Mesendoderm (in vitro differentiated cells): ENCODE data around the gene RERE.

ENCODE experiments used
- DNase-seq: peaks from one replicate; pipeline ENCODE4 v3.0.0; 2013
- H2AK5ac ChIP-seq: 2 replicates; pipeline ENCODE4 v1.6.1; 2013; ENCODE audit warnings: low read length, inconsistent platforms
- H2BK120ac ChIP-seq: 2 replicates; pipeline ENCODE4 v1.6.1; 2013; ENCODE audit warnings: low read depth, mild to moderate bottlenecking, low read length, moderate library complexity, mixed read lengths
- H2BK15ac ChIP-seq: replicated peaks from 2 replicates; pipeline ENCODE4 v1.6.1; 2013; ENCODE audit warnings: low read depth, mild to moderate bottlenecking, moderate library complexity
- H2BK5ac ChIP-seq: 2 replicates; pipeline ENCODE4 v1.6.1; 2013; ENCODE audit warnings: low read length, inconsistent platforms
- H3K18ac ChIP-seq: 2 replicates; pipeline ENCODE4 v1.6.1; 2013; ENCODE audit warnings: mild to moderate bottlenecking, low read length, mixed read lengths
- H3K23ac ChIP-seq: one replicate; pipeline ENCODE4 v1.6.1; 2013; ENCODE audit warnings: low read length
- H3K27ac ChIP-seq: 2 replicates; pipeline ENCODE4 v1.5.1; 2013; ENCODE audit warnings: low read depth, mild to moderate bottlenecking, inconsistent platforms, low read length, moderate library complexity
- H3K27me3 ChIP-seq: 2 replicates; pipeline ENCODE4 v1.6.1; 2013; ENCODE audit warnings: low read length, control low read depth, mild to moderate bottlenecking, inconsistent platforms; ENCODE audit not compliant: insufficient read depth, poor library complexity
- H3K36me3 ChIP-seq: 2 replicates; pipeline ENCODE4 v1.6.1; 2013; ENCODE audit warnings: low read length, inconsistent platforms; ENCODE audit not compliant: control insufficient read depth, insufficient read depth
- H3K4ac ChIP-seq: one replicate; pipeline ENCODE4 v1.6.1; 2013; ENCODE audit warnings: low read depth, mild to moderate bottlenecking, low read length, moderate library complexity
- H3K4me1 ChIP-seq: 2 replicates; pipeline ENCODE4 v1.6.1; 2013; ENCODE audit warnings: low read depth, low read length, inconsistent platforms; ENCODE audit not compliant: control insufficient read depth
- H3K4me2 ChIP-seq: 2 replicates; pipeline ENCODE4 v1.6.1; 2013; ENCODE audit warnings: low read length
- H3K4me3 ChIP-seq: 2 replicates; pipeline ENCODE4 v1.5.1; 2013; ENCODE audit warnings: mild to moderate bottlenecking, low read length
- H3K56ac ChIP-seq: one replicate; pipeline ENCODE4 v1.6.1; 2013; ENCODE audit warnings: low read length
- H3K79me1 ChIP-seq: 2 replicates; pipeline ENCODE4 v1.6.1; 2013; ENCODE audit warnings: low read length, inconsistent platforms
- H3K79me2 ChIP-seq: 2 replicates; pipeline ENCODE4 v1.6.1; 2013; ENCODE audit warnings: mild to moderate bottlenecking, low read length; ENCODE audit not compliant: control insufficient read depth, insufficient read depth
- H3K9ac ChIP-seq: 2 replicates; pipeline ENCODE4 v1.6.1; 2013; ENCODE audit warnings: low read length, inconsistent platforms
- H4K5ac ChIP-seq: one replicate; pipeline ENCODE4 v1.6.1; 2013; ENCODE audit warnings: low read length
- H4K8ac ChIP-seq: one replicate; pipeline ENCODE4 v1.6.1; 2013; ENCODE audit warnings: low read depth, mild to moderate bottlenecking, control low read depth, low read length, moderate library complexity
- WGBS: extraction: QIAGEN DNeasy Blood & Tissue Kit; methylation state at CpG from one replicate; pipeline ENCODE4 v1.1.7; 2013; ENCODE audit warnings: low lambda C conversion rate, missing lambda C conversion rate; ENCODE audit not compliant: insufficient coverage; ENCODE audit errors: extremely low coverage; 5-methylcytosine and 5-hydroxymethylcytosine counted together

The RERE gene

GRCh38 chr1:8360493-8361197, 456.8 kb downstream of the RERE start:
- DNase-seq, result no peak
- no peak overlapping the region for H3K23ac ChIP-seq
- H4K8ac ChIP-seq, result no peak overlapping the region
- H3K27me3 ChIP-seq, result no peaks in the 10 kb centered on the region
- H3K79me2 ChIP-seq, result no peaks in the 10 kb centered on the region
- no peak overlapping the region for H4K5ac ChIP-seq
- H3K56ac ChIP-seq, result no peak overlapping the region
- H2AK5ac ChIP-seq, result no peak overlapping the region
- H3K36me3 ChIP-seq, result peaks cover 25% of the 10 kb centered on the region
- no peak overlapping the region for H3K9ac ChIP-seq
- no peak overlapping the region for H3K18ac ChIP-seq
- no peak overlapping the region for H3K4me3 ChIP-seq
- no CpG with 5 or more reads among the region's 26 CpGs for WGBS
- H3K4me2 ChIP-seq, result no peak overlapping the region
- no peak overlapping the region for H2BK15ac ChIP-seq
- no peaks in the 10 kb centered on the region for H3K79me1 ChIP-seq
- H2BK120ac ChIP-seq, result no peak overlapping the region
- H3K4ac ChIP-seq, result no peak overlapping the region
- H3K4me1 ChIP-seq, result no peaks in the 10 kb centered on the region
- no peak overlapping the region for H3K27ac ChIP-seq
- no peak overlapping the region for H2BK5ac ChIP-seq

- WGBS, result no CpG with 5 or more reads among the region's 44 CpGs
- no peak for DNase-seq
- no peak overlapping the region for H4K8ac ChIP-seq
- H3K23ac ChIP-seq, result no peak overlapping the region
- H2BK120ac ChIP-seq, result no peak overlapping the region
- no peak overlapping the region for H3K18ac ChIP-seq
- no peaks in the 10 kb centered on the region for H3K4me1 ChIP-seq
- H3K79me2 ChIP-seq, result no peaks in the 10 kb centered on the region
- H3K56ac ChIP-seq, result no peak overlapping the region
- no peak overlapping the region for H4K5ac ChIP-seq
- H3K9ac ChIP-seq, result no peak overlapping the region
- no peak overlapping the region for H3K4me3 ChIP-seq
- H3K27ac ChIP-seq, result no peak overlapping the region
- H2BK5ac ChIP-seq, result no peak overlapping the region
- no peak overlapping the region for H3K4ac ChIP-seq
- no peak overlapping the region for H2BK15ac ChIP-seq
- H3K27me3 ChIP-seq, result no peaks in the 10 kb centered on the region
- peaks cover 25% of the 10 kb centered on the region for H3K36me3 ChIP-seq
- H3K79me1 ChIP-seq, result no peaks in the 10 kb centered on the region
- no peak overlapping the region for H3K4me2 ChIP-seq
- H2AK5ac ChIP-seq, result no peak overlapping the region
Observed at GRCh38 chr1:8359617-8360481, 457.6 kb downstream of the RERE start.

GRCh38 chr1:8358897-8359616, 458.4 kb downstream of the RERE start:
- Histone ChIP-seq H3K4me1 (no peaks in the 10 kb centered on the region), H3K4me2 (no peak overlapping the region), H2BK5ac (no peak overlapping the region), H3K56ac (no peak overlapping the region), H3K27ac (no peak overlapping the region), H3K9ac (no peak overlapping the region), H3K4me3 (no peak overlapping the region), H3K4ac (no peak overlapping the region), H3K27me3 (no peaks in the 10 kb centered on the region), H3K36me3 (peaks cover 26% of the 10 kb centered on the region), H2BK120ac (no peak overlapping the region), H2AK5ac (no peak overlapping the region), H3K79me2 (no peaks in the 10 kb centered on the region), H4K8ac (no peak overlapping the region), H3K23ac (no peak overlapping the region), H4K5ac (no peak overlapping the region), H3K18ac (no peak overlapping the region), H2BK15ac (no peak overlapping the region), H3K79me1 (no peaks in the 10 kb centered on the region)
- no CpG with 5 or more reads among the region's 26 CpGs for WGBS
- no peak for DNase-seq

- no peak overlapping the region for H2AK5ac ChIP-seq
Observed at GRCh38 chr1:8358241-8358896, 459.1 kb downstream of the RERE start.

GRCh38 chr1:8357329-8358101, 459.9 kb downstream of the RERE start:
- Histone ChIP-seq H3K4me2 (no peak overlapping the region), H3K27me3 (no peaks in the 10 kb centered on the region), H3K36me3 (peaks cover 27% of the 10 kb centered on the region), H2BK120ac (no peak overlapping the region), H2BK5ac (no peak overlapping the region), H2AK5ac (no peak overlapping the region), H3K27ac (no peak overlapping the region), H3K4me1 (no peaks in the 10 kb centered on the region), H3K56ac (no peak overlapping the region), H3K4me3 (no peak overlapping the region), H3K79me2 (no peaks in the 10 kb centered on the region), H4K8ac (no peak overlapping the region), H3K18ac (no peak overlapping the region), H3K23ac (no peak overlapping the region), H2BK15ac (no peak overlapping the region), H3K4ac (no peak overlapping the region), H3K9ac (no peak overlapping the region), H3K79me1 (no peaks in the 10 kb centered on the region), H4K5ac (no peak overlapping the region)
- WGBS, result no CpG with 5 or more reads among the region's 14 CpGs
- DNase-seq, result no peak

More at GRCh38 chr1:8358241-8358896, 459.1 kb downstream of the RERE start:
- H3K23ac ChIP-seq, result no peak overlapping the region
- no peaks in the 10 kb centered on the region for H3K27me3 ChIP-seq
- no peak overlapping the region for H3K4ac ChIP-seq
- no peaks in the 10 kb centered on the region for H3K79me1 ChIP-seq
- H3K79me2 ChIP-seq, result no peaks in the 10 kb centered on the region
- H3K4me1 ChIP-seq, result no peaks in the 10 kb centered on the region
- no peak for DNase-seq
- H2BK15ac ChIP-seq, result no peak overlapping the region
- no peak overlapping the region for H3K4me3 ChIP-seq
- WGBS, result no CpG with 5 or more reads among the region's 46 CpGs
- no peak overlapping the region for H4K5ac ChIP-seq
- no peak overlapping the region for H3K27ac ChIP-seq
- no peak overlapping the region for H3K56ac ChIP-seq
- H3K9ac ChIP-seq, result no peak overlapping the region
- no peak overlapping the region for H2BK5ac ChIP-seq
- H3K18ac ChIP-seq, result no peak overlapping the region
- H4K8ac ChIP-seq, result no peak overlapping the region
- H3K36me3 ChIP-seq, result peaks cover 27% of the 10 kb centered on the region
- H2BK120ac ChIP-seq, result no peak overlapping the region
- no peak overlapping the region for H3K4me2 ChIP-seq
